HepG2 (cell line): ENCODE results near the gene MATK. TPM values are rescaled to one million over a fixed set of nuclear protein-coding genes. Genes with fewer than 3 reads are reported as not detected.

Experiments used
- AGO2 ChIP-seq: fragments of 200-400 bp; formaldehyde crosslinking; optimal IDR thresholded peaks from 2 replicates; pipeline ENCODE3; 2017; ENCODE audit warnings: mild to moderate bottlenecking, low read depth, low read length, moderate library complexity
- ARNT ChIP-seq: fragments of 450-650 bp; IDR thresholded peaks from 2 replicates; pipeline ENCODE4 v1.6.1; 2017
- ARNTL ChIP-seq: sonication (generic); formaldehyde crosslinking; IDR thresholded peaks from 2 replicates; pipeline ENCODE4 v1.4.0; 2020; ENCODE audit warnings: mild to moderate bottlenecking, missing genetic modification reagents
- BCL6 ChIP-seq: IDR thresholded peaks from 2 replicates; pipeline ENCODE4 v1.6.1; 2016; ENCODE audit warnings: missing genetic modification reagents, missing compliant biosample characterization
- BHLHE40 ChIP-seq: IDR thresholded peaks from 2 replicates; pipeline ENCODE4 v1.6.1; 2011; ENCODE audit warnings: low read length, improper control_type of control experiment
- IRF2 ChIP-seq: IDR thresholded peaks from 2 replicates; pipeline ENCODE4 v1.6.1; 2018; ENCODE audit warnings: missing genetic modification reagents, missing compliant biosample characterization
- KDM2A ChIP-seq: sonication (generic); formaldehyde crosslinking; IDR thresholded peaks from 2 replicates; pipeline ENCODE4 v1.4.0; 2020; ENCODE audit warnings: low read depth, missing genetic modification reagents, borderline replicate concordance
- KLF16 ChIP-seq, 2 experiments: sonication (generic) in 1 of 2; formaldehyde crosslinking in 1 of 2; IDR thresholded peaks; 2 replicates each; pipeline versions ENCODE4 v1.6.1 to v1.8.0; 2016 to 2023; ENCODE audit warnings: missing genetic modification reagents in 2 of 2, missing compliant biosample characterization in 1 of 2
- NFYC ChIP-seq: IDR thresholded peaks from 2 replicates; pipeline ENCODE4 v1.6.1; 2016; ENCODE audit warnings: missing genetic modification reagents, missing compliant biosample characterization
- NR2F6 ChIP-seq, 2 experiments: IDR thresholded peaks; 2 replicates each; pipeline ENCODE4 v1.6.1; 2016; ENCODE audit warnings: antibody characterized with exemption in 1 of 2, mild to moderate bottlenecking in 1 of 2
- ONECUT2 ChIP-seq: sonication (generic); formaldehyde crosslinking; IDR thresholded peaks from 2 replicates; pipeline ENCODE4 v1.4.0; 2020; ENCODE audit warnings: missing genetic modification reagents
- PBX3 ChIP-seq: sonication (generic); formaldehyde crosslinking; IDR thresholded peaks from 2 replicates; pipeline ENCODE4 v1.8.1; 2023; ENCODE audit warnings: missing genetic modification reagents, inconsistent platforms, borderline replicate concordance
- RARA ChIP-seq: IDR thresholded peaks from 2 replicates; pipeline ENCODE4 v1.6.1; 2016; ENCODE audit warnings: missing genetic modification reagents, missing compliant biosample characterization
- STAG1 ChIP-seq: sonication (generic); formaldehyde crosslinking; IDR thresholded peaks from 2 replicates; pipeline ENCODE4 v1.4.0; 2020; ENCODE audit warnings: missing genetic modification reagents
- ZBTB42 ChIP-seq: sonication (generic); formaldehyde crosslinking; IDR thresholded peaks from 2 replicates; pipeline ENCODE4 v1.5.0; 2020; ENCODE audit warnings: mild to moderate bottlenecking, missing genetic modification reagents
- ZFY ChIP-seq: sonication (generic); formaldehyde crosslinking; IDR thresholded peaks from 2 replicates; pipeline ENCODE4 v1.4.0; 2020; ENCODE audit warnings: missing genetic modification reagents
- ZMYM2 ChIP-seq: sonication (generic); formaldehyde crosslinking; IDR thresholded peaks from 2 replicates; pipeline ENCODE4 v1.8.0; 2022; ENCODE audit warnings: mild to moderate bottlenecking, missing genetic modification reagents
- ZNF329 ChIP-seq: sonication (generic); formaldehyde crosslinking; IDR thresholded peaks from 2 replicates; pipeline ENCODE4 v1.9.0; 2021; ENCODE audit warnings: low read depth, mild to moderate bottlenecking, missing genetic modification reagents
- ZNF605 ChIP-seq: sonication (generic); formaldehyde crosslinking; IDR thresholded peaks from 2 replicates; pipeline ENCODE4 v1.8.0; 2022; ENCODE audit warnings: mild to moderate bottlenecking, missing genetic modification reagents
- ZNF652 ChIP-seq: IDR thresholded peaks from 2 replicates; pipeline ENCODE4 v1.6.1; 2016; ENCODE audit warnings: low read depth, borderline replicate concordance
- ZZZ3 ChIP-seq: sonication (generic); formaldehyde crosslinking; IDR thresholded peaks from 2 replicates; pipeline ENCODE4 v1.4.0; 2020; ENCODE audit warnings: missing genetic modification reagents, mild to moderate bottlenecking, borderline replicate concordance
- polyA plus RNA-seq, 8 experiments: library from polyadenylated mRNA; depleted of rRNA in 3 of 8; stranded (reverse) in 7 of 8; unstranded in 1 of 8; fragments of >200 nt; fragmentation: Illumina TruSeq in 4 of 8; extraction: Trizol in 4 of 8; gene quantifications; 2 replicates each; pipeline versions ENCODE4 v1.2.1 to v1.2.3, GENCODE V29; 2011 to 2016; ENCODE audit warnings: low read depth in 4 of 8, missing spikeins in 1 of 8, mixed read lengths in 1 of 8; ENCODE audit not compliant: insufficient read depth in 1 of 8
- total RNA-seq, 5 experiments: library from RNA; depleted of rRNA; stranded (reverse); fragments of >200 nt; fragmentation: Illumina TruSeq; extraction: Trizol; gene quantifications; 2 replicates each; pipeline ENCODE4 v1.2.3, GENCODE V29; 2016; ENCODE audit warnings: low read depth in 1 of 5
- TF ChIP-seq, protein P1 (sequence below): sonication (generic); formaldehyde crosslinking; IDR thresholded peaks from 2 replicates; pipeline ENCODE4 v1.4.0; 2020; ENCODE audit warnings: missing genetic modification reagents
- TF ChIP-seq, protein P2 (sequence below): sonication (generic); formaldehyde crosslinking; IDR thresholded peaks from 2 replicates; pipeline ENCODE4 v1.5.1; 2020; ENCODE audit warnings: mild to moderate bottlenecking, missing genetic modification reagents, moderate library complexity
- TF ChIP-seq, protein P3 (sequence below): sonication (generic); formaldehyde crosslinking; IDR thresholded peaks from 2 replicates; pipeline ENCODE4 v1.5.0; 2020; ENCODE audit warnings: mild to moderate bottlenecking, missing genetic modification reagents

Gene MATK
- total and polyA plus RNA-seq, 2 of the 13 experiments (the other 11 are each of a cell fraction or from before 2014, with no cell fraction given), result 0.09 TPM; not detected in 1

DNA sequence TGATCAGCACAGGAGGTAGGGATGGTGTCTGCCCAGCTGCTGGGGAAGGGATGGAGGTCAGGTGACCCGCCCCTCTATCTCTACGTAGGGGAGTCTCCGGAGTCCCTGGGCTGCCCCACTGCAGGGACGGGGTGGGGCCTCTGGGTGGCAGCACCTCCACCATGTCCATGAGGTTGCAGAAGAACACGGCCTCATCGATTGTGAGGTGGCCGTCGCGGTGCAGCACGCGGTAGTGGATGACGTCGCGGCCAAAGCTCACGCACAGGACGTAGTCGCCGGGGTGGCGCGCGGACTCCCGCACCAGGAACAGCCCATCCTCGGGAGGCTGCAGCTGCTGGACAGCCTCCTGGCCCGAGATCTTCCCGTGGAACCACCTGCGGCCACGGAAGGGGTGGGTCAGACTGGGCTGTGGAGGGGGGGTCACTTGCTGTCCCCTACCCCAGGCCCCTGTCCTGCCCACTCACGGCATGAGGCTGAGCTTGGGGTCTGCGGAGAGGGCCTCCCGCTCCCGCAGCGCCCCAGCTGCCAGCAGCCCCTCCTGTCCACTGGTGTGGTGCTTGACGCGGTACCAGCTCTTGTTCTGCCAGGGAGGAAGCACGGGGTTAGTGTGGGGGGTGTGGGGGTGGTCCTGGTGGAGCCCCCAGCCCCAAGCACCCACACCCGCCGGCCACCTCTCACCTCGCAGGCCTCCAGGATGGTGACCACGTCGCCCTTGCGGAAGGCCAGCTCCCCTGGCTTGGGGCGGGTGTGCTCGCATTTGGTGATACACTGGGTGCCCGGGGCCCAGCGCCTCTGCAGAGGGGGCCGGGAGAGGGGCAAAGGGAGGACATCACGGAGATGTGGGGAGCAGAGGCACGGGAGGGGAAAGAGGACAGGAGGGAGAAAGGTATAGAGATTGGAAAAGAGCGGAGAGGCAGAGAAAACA, 2.3 kb downstream of the MATK start (continued):
- TF ChIP-seq ZZZ3 (no peak), BCL6 (CRISPR knock-in tag) (0 out of 2 replicates have a peak, but pooled peaks have one; percentile 15), AGO2 (no peak), ARNT (no peak), PBX3 (CRISPR knock-in tag) (no peak), KLF16 (CRISPR knock-in tag; IDR thresholded peaks at IDR 0.05) (peak in 1 of 2 experiments; percentile 39; a peak in 1 of 4 replicates), STAG1 (CRISPR knock-in tag) (peak; percentile 71), ZNF329 (no peak), RARA (CRISPR knock-in tag) (0 out of 2 replicates have a peak, but pooled peaks have one; percentile 6), ZFY (CRISPR knock-in tag) (0 out of 2 replicates have a peak, but pooled peaks have one; percentile 26), ONECUT2 (peak; percentile 58), NFYC (CRISPR knock-in tag) (no peak), IRF2 (CRISPR knock-in tag) (0 out of 2 replicates have a peak, but pooled peaks have one; percentile 29), ZNF605 (CRISPR knock-in tag) (peak; percentile 47; the same call in 1 of the 2 replicates), ZBTB42 (no peak), ARNTL (CRISPR knock-in tag) (no peak), NR2F6 (IDR thresholded peaks at IDR 0.05) (no peak), NR2F6 (CRISPR knock-in tag; IDR thresholded peaks at IDR 0.05) (no peak), KDM2A (peak; percentile 78; the same call in 1 of the 2 replicates), ZNF652 (CRISPR knock-in tag) (no peak), ZMYM2 (no peak), BHLHE40 (0 out of 2 replicates have a peak, but pooled peaks have one; percentile 38)
- TF ChIP-seq, protein P1, sequence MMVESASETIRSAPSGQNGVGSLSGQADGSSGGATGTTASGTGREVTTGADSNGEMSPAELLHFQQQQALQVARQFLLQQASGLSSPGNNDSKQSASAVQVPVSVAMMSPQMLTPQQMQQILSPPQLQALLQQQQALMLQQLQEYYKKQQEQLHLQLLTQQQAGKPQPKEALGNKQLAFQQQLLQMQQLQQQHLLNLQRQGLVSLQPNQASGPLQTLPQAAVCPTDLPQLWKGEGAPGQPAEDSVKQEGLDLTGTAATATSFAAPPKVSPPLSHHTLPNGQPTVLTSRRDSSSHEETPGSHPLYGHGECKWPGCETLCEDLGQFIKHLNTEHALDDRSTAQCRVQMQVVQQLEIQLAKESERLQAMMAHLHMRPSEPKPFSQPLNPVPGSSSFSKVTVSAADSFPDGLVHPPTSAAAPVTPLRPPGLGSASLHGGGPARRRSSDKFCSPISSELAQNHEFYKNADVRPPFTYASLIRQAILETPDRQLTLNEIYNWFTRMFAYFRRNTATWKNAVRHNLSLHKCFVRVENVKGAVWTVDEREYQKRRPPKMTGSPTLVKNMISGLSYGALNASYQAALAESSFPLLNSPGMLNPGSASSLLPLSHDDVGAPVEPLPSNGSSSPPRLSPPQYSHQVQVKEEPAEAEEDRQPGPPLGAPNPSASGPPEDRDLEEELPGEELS, result no peak
- TF ChIP-seq, protein P2, sequence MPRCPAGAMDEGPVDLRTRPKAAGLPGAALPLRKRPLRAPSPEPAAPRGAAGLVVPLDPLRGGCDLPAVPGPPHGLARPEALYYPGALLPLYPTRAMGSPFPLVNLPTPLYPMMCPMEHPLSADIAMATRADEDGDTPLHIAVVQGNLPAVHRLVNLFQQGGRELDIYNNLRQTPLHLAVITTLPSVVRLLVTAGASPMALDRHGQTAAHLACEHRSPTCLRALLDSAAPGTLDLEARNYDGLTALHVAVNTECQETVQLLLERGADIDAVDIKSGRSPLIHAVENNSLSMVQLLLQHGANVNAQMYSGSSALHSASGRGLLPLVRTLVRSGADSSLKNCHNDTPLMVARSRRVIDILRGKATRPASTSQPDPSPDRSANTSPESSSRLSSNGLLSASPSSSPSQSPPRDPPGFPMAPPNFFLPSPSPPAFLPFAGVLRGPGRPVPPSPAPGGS (CRISPR knock-in tag), result no peak
- TF ChIP-seq, protein P3, sequence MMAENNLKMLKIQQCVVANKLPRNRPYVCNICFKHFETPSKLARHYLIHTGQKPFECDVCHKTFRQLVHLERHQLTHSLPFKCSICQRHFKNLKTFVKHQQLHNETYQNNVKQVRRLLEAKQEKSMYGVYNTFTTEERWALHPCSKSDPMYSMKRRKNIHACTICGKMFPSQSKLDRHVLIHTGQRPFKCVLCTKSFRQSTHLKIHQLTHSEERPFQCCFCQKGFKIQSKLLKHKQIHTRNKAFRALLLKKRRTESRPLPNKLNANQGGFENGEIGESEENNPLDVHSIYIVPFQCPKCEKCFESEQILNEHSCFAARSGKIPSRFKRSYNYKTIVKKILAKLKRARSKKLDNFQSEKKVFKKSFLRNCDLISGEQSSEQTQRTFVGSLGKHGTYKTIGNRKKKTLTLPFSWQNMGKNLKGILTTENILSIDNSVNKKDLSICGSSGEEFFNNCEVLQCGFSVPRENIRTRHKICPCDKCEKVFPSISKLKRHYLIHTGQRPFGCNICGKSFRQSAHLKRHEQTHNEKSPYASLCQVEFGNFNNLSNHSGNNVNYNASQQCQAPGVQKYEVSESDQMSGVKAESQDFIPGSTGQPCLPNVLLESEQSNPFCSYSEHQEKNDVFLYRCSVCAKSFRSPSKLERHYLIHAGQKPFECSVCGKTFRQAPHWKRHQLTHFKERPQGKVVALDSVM (CRISPR knock-in tag), result 0 out of 2 replicates have a peak, but pooled peaks have one; percentile 12
